H1 (cell line): Measurements from ENCODE around the gene CAMTA1. TPM values are rescaled to one million over a fixed set of nuclear protein-coding genes. Genes with fewer than 3 reads are reported as not detected.

ENCODE experiments used
- CTCF ChIA-PET: fragments of 300-600 bp; sonication (Branson Sonifier 250); formaldehyde crosslinking; loops from one replicate; lab custom pipeline; 2021; ENCODE audit not compliant: partially characterized antibody; lab: Charles Lee
- POLR2A ChIA-PET: fragments of 300-600 bp; sonication (Branson Sonifier 250); formaldehyde crosslinking; loops from one replicate; lab custom pipeline; 2021; ENCODE audit warnings: inconsistent platforms; ENCODE audit not compliant: partially characterized antibody; lab: Charles Lee
- DNase-seq, 2 experiments: peaks; one replicate each; pipeline versions ENCODE4 v3.0.0 to v3.0.0-alpha.2; 2010 to 2022; ENCODE audit warnings: low spot score in 2 of 2, low read depth in 1 of 2, mixed read lengths in 1 of 2
- FAIRE-seq: peaks from 2 replicates; lab custom pipeline; 2011; peaks lifted over from hg19 to GRCh38; lab: Jason Lieb, UNC
- H2AFZ ChIP-seq: 2 replicates; pipeline ENCODE4 v1.8.1; 2012; ENCODE audit warnings: low read length, inconsistent platforms
- H2AK5ac ChIP-seq: 2 replicates; pipeline ENCODE4 v1.6.1; 2013; ENCODE audit warnings: low read depth, low read length
- H2BK120ac ChIP-seq: replicated peaks from 2 replicates; pipeline ENCODE3; 2013; ENCODE audit warnings: low read depth, low read length, inconsistent platforms
- H2BK12ac ChIP-seq: 2 replicates; pipeline ENCODE4 v1.6.1; 2013; ENCODE audit warnings: low read depth, low read length
- H2BK15ac ChIP-seq: 2 replicates; pipeline ENCODE4 v1.6.1; 2013; ENCODE audit warnings: low read length
- H2BK20ac ChIP-seq: 2 replicates; pipeline ENCODE4 v1.6.1; 2013; ENCODE audit warnings: low read length
- H2BK5ac ChIP-seq: 2 replicates; pipeline ENCODE4 v1.6.1; 2013; ENCODE audit warnings: low read depth, low read length
- H3K14ac ChIP-seq: 2 replicates; pipeline ENCODE4 v1.6.1; 2013; ENCODE audit warnings: inconsistent platforms; ENCODE audit not compliant: insufficient read length
- H3K18ac ChIP-seq: 2 replicates; pipeline ENCODE4 v1.6.1; 2013; ENCODE audit warnings: low read length; ENCODE audit errors: extremely low read depth
- H3K23ac ChIP-seq: 2 replicates; pipeline ENCODE4 v1.6.1; 2013; ENCODE audit warnings: inconsistent platforms; ENCODE audit not compliant: insufficient read length
- H3K23me2 ChIP-seq: 2 replicates; pipeline ENCODE4 v1.6.1; 2013; ENCODE audit warnings: low read depth, low read length
- H3K27ac ChIP-seq: 2 replicates; pipeline ENCODE4 v1.6.1; 2011; ENCODE audit warnings: low read depth, low read length, inconsistent platforms
- H3K27me3 ChIP-seq, 4 experiments: replicated peaks in 1 of 4; 1 replicate in 1 of 4; 2 replicates in 3 of 4; pipeline versions ENCODE4 v1.6.1 to v1.8.1; 2011 to 2013; ENCODE audit warnings: low read length in 3 of 4, mild to moderate bottlenecking in 3 of 4, inconsistent platforms in 2 of 4, mixed read lengths in 2 of 4, moderate library complexity in 1 of 4; ENCODE audit not compliant: control insufficient read depth in 3 of 4, insufficient read depth in 3 of 4; ENCODE audit errors: extremely low read depth in 1 of 4
- H3K36me3 ChIP-seq, 4 experiments: 2 replicates each; pipeline versions ENCODE4 v1.6.1 to v1.8.1; 2011 to 2013; ENCODE audit warnings: mild to moderate bottlenecking in 4 of 4, low read length in 3 of 4, moderate library complexity in 2 of 4, control low read depth in 1 of 4, inconsistent platforms in 1 of 4; ENCODE audit not compliant: insufficient read depth in 4 of 4, control insufficient read depth in 2 of 4
- H3K4ac ChIP-seq: replicated peaks from 2 replicates; pipeline ENCODE3; 2013; ENCODE audit warnings: low read length, low read depth, mixed read lengths, inconsistent platforms; ENCODE audit not compliant: insufficient read length
- H3K4me1 ChIP-seq, 4 experiments: replicated peaks in 1 of 4; 1 replicate in 1 of 4; 2 replicates in 3 of 4; pipeline versions ENCODE4 v1.6.1 to v1.8.1; 2011 to 2013; ENCODE audit warnings: low read length in 3 of 4, inconsistent platforms in 2 of 4, mixed read lengths in 1 of 4; ENCODE audit not compliant: insufficient read depth in 4 of 4, control insufficient read depth in 3 of 4
- H3K4me2 ChIP-seq, 2 experiments: 2 replicates each; pipeline versions ENCODE4 v1.6.1 to v1.8.1; 2011 to 2013; ENCODE audit warnings: low read depth in 2 of 2, low read length in 2 of 2, control low read depth in 1 of 2, inconsistent platforms in 1 of 2, mild to moderate bottlenecking in 1 of 2; ENCODE audit not compliant: insufficient read depth in 1 of 2
- H3K4me3 ChIP-seq, 4 experiments: fragments of 200-600, 300-600 bp in 1 of 4; sonication (generic), shearing (Covaris generic), sonication (Bioruptor Twin) in 1 of 4; 2 replicates each; pipeline versions ENCODE4 v1.5.1 to v1.8.1; 2011 to 2016; ENCODE audit warnings: low read length in 4 of 4, low read depth in 3 of 4, control low read depth in 2 of 4, inconsistent platforms in 2 of 4, mild to moderate bottlenecking in 2 of 4, mixed read lengths in 1 of 4, moderate library complexity in 1 of 4; ENCODE audit not compliant: insufficient read depth in 2 of 4; ENCODE audit errors: extremely low read depth in 1 of 4
- H3K56ac ChIP-seq: replicated peaks from 2 replicates; pipeline ENCODE3; 2013; ENCODE audit warnings: low read depth, mild to moderate bottlenecking, mixed read lengths, low read length, inconsistent platforms; ENCODE audit not compliant: insufficient read length
- H3K79me1 ChIP-seq: 2 replicates; pipeline ENCODE4 v1.6.1; 2013; ENCODE audit warnings: low read depth, low read length, control low read depth
- H3K79me2 ChIP-seq, 2 experiments: 2 replicates each; pipeline versions ENCODE4 v1.6.1 to v1.8.1; 2012 to 2013; ENCODE audit warnings: low read length in 2 of 2, mild to moderate bottlenecking in 2 of 2, inconsistent platforms in 1 of 2; ENCODE audit not compliant: insufficient read depth in 2 of 2, control insufficient read depth in 1 of 2
- H3K9ac ChIP-seq, 4 experiments: replicated peaks in 1 of 4; 1 replicate in 1 of 4; 2 replicates in 3 of 4; pipeline versions ENCODE4 v1.6.1 to v1.8.1; 2011 to 2013; ENCODE audit warnings: low read depth in 3 of 4, low read length in 3 of 4, control low read depth in 2 of 4, mild to moderate bottlenecking in 2 of 4, moderate library complexity in 2 of 4, inconsistent platforms in 1 of 4; ENCODE audit errors: extremely low read depth in 1 of 4
- H3K9me3 ChIP-seq, 2 experiments: 2 replicates each; pipeline versions ENCODE4 v1.6.1 to v1.8.1; 2012 to 2013; ENCODE audit warnings: mild to moderate bottlenecking in 2 of 2, moderate library complexity in 2 of 2, control low read depth in 1 of 2, inconsistent platforms in 1 of 2, low read depth in 1 of 2, low read length in 1 of 2, mixed read lengths in 1 of 2; ENCODE audit not compliant: insufficient read depth in 2 of 2
- H4K20me1 ChIP-seq, 2 experiments: replicated peaks in 1 of 2; 2 replicates each; pipeline versions ENCODE3 to v1.8.1; 2011 to 2013; ENCODE audit warnings: inconsistent platforms in 2 of 2, low read length in 2 of 2, mild to moderate bottlenecking in 1 of 2; ENCODE audit not compliant: insufficient read depth in 2 of 2, control insufficient read depth in 1 of 2
- H4K5ac ChIP-seq: 2 replicates; pipeline ENCODE4 v1.6.1; 2013; ENCODE audit warnings: low read length, low read depth, mixed read lengths, inconsistent platforms; ENCODE audit not compliant: insufficient read length
- H4K8ac ChIP-seq: 2 replicates; pipeline ENCODE4 v1.8.0; 2013; ENCODE audit warnings: mild to moderate bottlenecking, moderate library complexity, low read length, inconsistent platforms; ENCODE audit not compliant: insufficient read depth; ENCODE audit errors: extremely low read depth
- H4K91ac ChIP-seq: replicated peaks from 2 replicates; pipeline ENCODE3; 2013; ENCODE audit warnings: low read length, mixed read lengths, inconsistent platforms; ENCODE audit not compliant: insufficient read length
- HDAC6 ChIP-seq: IDR thresholded peaks from one replicate; pipeline ENCODE4 v1.7.1; 2012; ENCODE audit warnings: low read depth, mild to moderate bottlenecking, inconsistent platforms, low read length, moderate library complexity
- SP2 ChIP-seq: IDR thresholded peaks from 2 replicates; pipeline ENCODE4 v1.6.1; 2012; ENCODE audit warnings: mild to moderate bottlenecking, low read length, inconsistent platforms
- whole genome bisulfite sequencing, 2 experiments: shearing (Covaris generic) in 1 of 2; methylation state at CpG; one replicate each; pipeline versions ENCODE4 v1.1.6 to v1.1.7; 2013 to 2015; ENCODE audit warnings: low lambda C conversion rate in 2 of 2, mixed read lengths in 2 of 2, inconsistent platforms in 1 of 2, low coverage in 1 of 2, missing lambda C conversion rate in 1 of 2; ENCODE audit not compliant: insufficient replicate concordance in 2 of 2, insufficient coverage in 1 of 2, insufficient read length in 1 of 2; ENCODE audit errors: extremely low coverage in 1 of 2, missing lambda C conversion rate in 1 of 2; 5-methylcytosine and 5-hydroxymethylcytosine counted together
- polyA plus RNA-seq, 7 experiments: library from polyadenylated mRNA; depleted of rRNA in 3 of 7; stranded (reverse) in 5 of 7; unstranded in 2 of 7; fragments of >200 nt in 5 of 7; fragments of 200-250 nt in 2 of 7; gene quantifications; 1 replicate in 5 of 7; 2 replicates in 1 of 7; 4 replicates in 1 of 7; pipeline versions ENCODE4 v1.2.1 to v1.2.3, GENCODE V29; 2011 to 2013; ENCODE audit warnings: missing spikeins in 2 of 7, mixed read lengths in 2 of 7
- total RNA-seq: library from RNA; stranded (reverse); fragmentation: NEBNext Ultra II Directional; extraction: Animal tissue kit (Norgen Biotek cat#: 25700); gene quantifications from 2 replicates; pipeline ENCODE4 v1.2.1, GENCODE V29; 2021

The CAMTA1 gene
- total and polyA plus RNA-seq, 2 of the 8 experiments (the other 6 are each of a cell fraction or from before 2014, with no cell fraction given), result 65.0 to 119 TPM

- WGBS, 2 experiments, result 85% methylated on average over 17 of the region's 17 CpGs; no CpG with 5 or more reads in 1 of the 2 experiments
- no peaks in the 10 kb centered on the region for H3K79me1 ChIP-seq
- no peak overlapping the region for H3K27ac ChIP-seq
- no peak overlapping the region for H3K14ac ChIP-seq
- H3K4ac ChIP-seq, result no peak overlapping the region
- no peak overlapping the region for H2BK15ac ChIP-seq
- H4K20me1 ChIP-seq, result no peaks in the 10 kb centered on the region
- H4K5ac ChIP-seq, result no peak overlapping the region
- peaks cover 20 to 26% of the 10 kb centered on the region in 2 experiments for H3K9me3 ChIP-seq
- no peak overlapping the region for H3K9ac ChIP-seq
- H3K4me1 ChIP-seq, result peaks cover 0 to 9% (median 0%) of the 10 kb centered on the region in 4 experiments; a peak in 1 of 7 replicates
- H3K4me3 ChIP-seq, result no peak overlapping the region
- H3K27me3 ChIP-seq, result no peaks in the 10 kb centered on the region; a peak in 1 of 7 replicates
- H3K23me2 ChIP-seq, result no peaks in the 10 kb centered on the region
- H2BK20ac ChIP-seq, result no peak overlapping the region
- DNase-seq (no peak), FAIRE-seq (no peak)
- H3K36me3 ChIP-seq, result no peaks in the 10 kb centered on the region
- H2AFZ ChIP-seq, result no peak overlapping the region
- no peak overlapping the region for H3K18ac ChIP-seq
- no peaks in the 10 kb centered on the region for H3K79me2 ChIP-seq
- no peak overlapping the region for H4K91ac ChIP-seq
- H3K23ac ChIP-seq, result no peak overlapping the region
- H3K56ac ChIP-seq, result no peak overlapping the region
- ChIA-PET POLR2A (interaction anchor here (3.9 kb wide), 1 partner anchor 10 kb away, joined by 23 read pairs; no protein-coding TSS in a partner anchor), CTCF (interaction anchor here (0.8 to 6.1 kb wide), 6 partner anchors 10 to 62 kb away, joined by 3 to 21 read pairs (median 6); no protein-coding TSS in a partner anchor)
- no peak overlapping the region for H4K8ac ChIP-seq
- no peak overlapping the region for H2BK120ac ChIP-seq
- no peak overlapping the region for H2BK5ac ChIP-seq
- no peak overlapping the region for H2BK12ac ChIP-seq
- H2AK5ac ChIP-seq, result no peak overlapping the region
- H3K4me2 ChIP-seq, result no peak overlapping the region
- TF ChIP-seq SP2 (no peak), HDAC6 (no peak)
These were observed 905.4 kb downstream of the CAMTA1 start for GRCh38 chr1:7690496-7691182.
